ENCODE data around the gene SAMD4A. TPM values are rescaled to one million over a fixed set of nuclear protein-coding genes. Genes with fewer than 3 reads are reported as not detected.
"Not testable (repeated sequence)": the region's sequence is repeated elsewhere in the genome, so short reads cannot be mapped to it uniquely, and the experiment has no call there.

SAMD4A gene
- total RNA-seq, 2 experiments from 2014 or later: 1.0 to 1.2 TPM

GRCh38 chr14:54789781-54790480 is 223.0 kb downstream of the SAMD4A start:
- no peaks in the 10 kb centered on the region for H3K4me1 Mint-ChIP-seq

GRCh38 chr14:54791001-54791400 is 224.1 kb downstream of the SAMD4A start:
- ChIA-PET POLR2A (interaction anchor here (0.7 kb wide), 1 partner anchor 262 kb away, joined by 4 read pairs; no protein-coding TSS in a partner anchor), CTCF (interaction anchor here (0.9 kb wide), 1 partner anchor 227 kb away, joined by 3 read pairs; no protein-coding TSS in a partner anchor)
- Mint-ChIP-seq H3K27ac (no peak overlapping the region), H3K4me1 (no peaks in the 10 kb centered on the region), H3K9me3 (peaks cover 7% of the 10 kb centered on the region), H3K4me3 (no peak overlapping the region), H3K27me3 (peaks cover 8% of the 10 kb centered on the region), H3K36me3 (ENCODE audit: low read depth) (no peaks in the 10 kb centered on the region)
- no peak for DNase-seq

More at GRCh38 chr14:54789781-54790480, 223.0 kb downstream of the SAMD4A start:
- ChIA-PET POLR2A (no interaction called here), CTCF (interaction anchor here (0.7 to 0.9 kb wide), 2 partner anchors 150 to 226 kb away, joined by 3 read pairs; no protein-coding TSS in a partner anchor)
- no peak for DNase-seq
- H3K36me3 Mint-ChIP-seq (ENCODE audit: low read depth): no peaks in the 10 kb centered on the region
- peaks cover under 1% of the 10 kb centered on the region for H3K9me3 Mint-ChIP-seq
- H3K4me3 Mint-ChIP-seq: no peak overlapping the region
- no peak overlapping the region for H3K27ac Mint-ChIP-seq
- H3K27me3 Mint-ChIP-seq: peaks cover 4% of the 10 kb centered on the region

GRCh38 chr14:54792288-54792687 is 225.4 kb downstream of the SAMD4A start:
- Mint-ChIP-seq H3K4me1 (no peaks in the 10 kb centered on the region), H3K27me3 (peaks cover 8% of the 10 kb centered on the region)

GRCh38 chr14:54794159-54794558 is 227.2 kb downstream of the SAMD4A start:
- H3K36me3 Mint-ChIP-seq (ENCODE audit: low read depth): no peaks in the 10 kb centered on the region
- H3K4me1 Mint-ChIP-seq: no peaks in the 10 kb centered on the region
- DNase-seq: no peak
- H3K27me3 Mint-ChIP-seq: peaks cover 14% of the 10 kb centered on the region
- peaks cover 7% of the 10 kb centered on the region for H3K9me3 Mint-ChIP-seq
- H3K27ac Mint-ChIP-seq: no peak overlapping the region
- H3K4me3 Mint-ChIP-seq: no peak overlapping the region
- ChIA-PET CTCF (interaction anchor here (0.7 to 1.4 kb wide), 4 partner anchors 11 to 21 kb away, joined by 4 to 6 read pairs (median 5); no protein-coding TSS in a partner anchor), POLR2A (no interaction called here)

More at GRCh38 chr14:54792288-54792687, 225.4 kb downstream of the SAMD4A start:
- no peak overlapping the region for H3K27ac Mint-ChIP-seq
- no peaks in the 10 kb centered on the region for H3K36me3 Mint-ChIP-seq (ENCODE audit: low read depth)
- CTCF ChIA-PET: interaction anchor here (0.7 kb wide), 1 partner anchor 149 kb away, joined by 3 read pairs; no protein-coding TSS in a partner anchor
- H3K9me3 Mint-ChIP-seq: peaks cover 7% of the 10 kb centered on the region
- POLR2A ChIA-PET: no interaction called here
- no peak for DNase-seq
- no peak overlapping the region for H3K4me3 Mint-ChIP-seq

GRCh38 chr14:54794796-54795195 is 227.9 kb downstream of the SAMD4A start:
- Mint-ChIP-seq H3K36me3 (ENCODE audit: low read depth) (no peaks in the 10 kb centered on the region), H3K4me3 (no peak overlapping the region), H3K4me1 (no peaks in the 10 kb centered on the region), H3K27ac (no peak overlapping the region), H3K9me3 (peaks cover 7% of the 10 kb centered on the region), H3K27me3 (peaks cover 16% of the 10 kb centered on the region)
- DNase-seq: no peak
- POLR2A ChIA-PET: no interaction called here
- CTCF ChIA-PET: interaction anchor here (1.2 to 1.3 kb wide), 2 partner anchors 11 to 21 kb away, joined by 6 read pairs; no protein-coding TSS in a partner anchor

GRCh38 chr14:54796961-54797360 is 230.0 kb downstream of the SAMD4A start:
- Mint-ChIP-seq H3K4me1 (no peaks in the 10 kb centered on the region), H3K9me3 (peaks cover 7% of the 10 kb centered on the region), H3K27me3 (peaks cover 33% of the 10 kb centered on the region), H3K4me3 (no peak overlapping the region), H3K36me3 (ENCODE audit: low read depth) (no peaks in the 10 kb centered on the region), H3K27ac (no peak overlapping the region)
- POLR2A ChIA-PET: no interaction called here
- CTCF ChIA-PET: interaction anchor here (1.4 kb wide), 1 partner anchor 9 kb away, joined by 5 read pairs; no protein-coding TSS in a partner anchor
- DNase-seq: no peak

- CTCF ChIA-PET: no interaction called here
- H3K36me3 Mint-ChIP-seq (ENCODE audit: low read depth): no peaks in the 10 kb centered on the region
- peaks cover 36% of the 10 kb centered on the region for H3K27me3 Mint-ChIP-seq
- H3K4me1 Mint-ChIP-seq: no peaks in the 10 kb centered on the region
- H3K4me3 Mint-ChIP-seq: no peak overlapping the region
- DNase-seq: no peak
- POLR2A ChIA-PET: no interaction called here
- no peak overlapping the region for H3K27ac Mint-ChIP-seq
- peaks cover 7% of the 10 kb centered on the region for H3K9me3 Mint-ChIP-seq
Observed at GRCh38 chr14:54797556-54797955, 230.6 kb downstream of the SAMD4A start.

GRCh38 chr14:54797986-54798385 is 231.1 kb downstream of the SAMD4A start:
- CTCF ChIA-PET: no interaction called here
- Mint-ChIP-seq H3K27ac (no peak overlapping the region), H3K9me3 (peaks cover 7% of the 10 kb centered on the region)

GRCh38 chr14:54798465-54799124 is 231.7 kb downstream of the SAMD4A start:
- Mint-ChIP-seq H3K4me1 (no peaks in the 10 kb centered on the region), H3K9me3 (peaks cover 7% of the 10 kb centered on the region), H3K36me3 (ENCODE audit: low read depth) (no peaks in the 10 kb centered on the region), H3K4me3 (no peak overlapping the region), H3K27ac (no peak overlapping the region), H3K27me3 (peaks cover 43% of the 10 kb centered on the region)
- ChIA-PET CTCF (interaction anchor here (1.0 kb wide), 1 partner anchor 26 kb away, joined by 3 read pairs; no protein-coding TSS in a partner anchor), POLR2A (no interaction called here)
- DNase-seq: no peak

More at GRCh38 chr14:54797986-54798385, 231.1 kb downstream of the SAMD4A start:
- no peak for DNase-seq
- POLR2A ChIA-PET: no interaction called here
- Mint-ChIP-seq H3K4me1 (no peaks in the 10 kb centered on the region), H3K36me3 (ENCODE audit: low read depth) (no peaks in the 10 kb centered on the region), H3K27me3 (peaks cover 41% of the 10 kb centered on the region), H3K4me3 (no peak overlapping the region)

- H3K4me1 Mint-ChIP-seq; H3K27ac Mint-ChIP-seq; H3K9me3 Mint-ChIP-seq; H3K4me3 Mint-ChIP-seq; H3K36me3 Mint-ChIP-seq (ENCODE audit: low read depth); POLR2A ChIA-PET; DNase-seq: not testable (repeated sequence)
- CTCF ChIA-PET: interaction anchor here (0.6 kb wide), 2 partner anchors 84 to 233 kb away, joined by 4 read pairs; no protein-coding TSS in a partner anchor
- peaks cover 47% of the 10 kb centered on the region for H3K27me3 Mint-ChIP-seq
Observed at GRCh38 chr14:54801482-54801881, 234.6 kb downstream of the SAMD4A start.

- Mint-ChIP-seq H3K27ac (no peak overlapping the region), H3K9me3 (no peaks in the 10 kb centered on the region), H3K36me3 (ENCODE audit: low read depth) (no peaks in the 10 kb centered on the region), H3K4me3 (no peak overlapping the region), H3K27me3 (peaks cover 46% of the 10 kb centered on the region), H3K4me1 (peaks cover 3% of the 10 kb centered on the region)
- no peak for DNase-seq
- ChIA-PET CTCF (interaction anchor here (1.4 to 3.0 kb wide), 2 partner anchors 17 to 239 kb away, joined by 3 to 18 read pairs; no protein-coding TSS in a partner anchor), POLR2A (no interaction called here)
Observed at GRCh38 chr14:54803396-54803795, 236.5 kb downstream of the SAMD4A start.

- Mint-ChIP-seq H3K27ac (no peak overlapping the region), H3K4me3 (no peak overlapping the region), H3K36me3 (ENCODE audit: low read depth) (no peaks in the 10 kb centered on the region), H3K27me3 (peaks cover 45% of the 10 kb centered on the region), H3K4me1 (peaks cover 3% of the 10 kb centered on the region), H3K9me3 (no peaks in the 10 kb centered on the region)
- no peak for DNase-seq
- ChIA-PET CTCF (interaction anchor here (1.4 to 3.0 kb wide), 6 partner anchors 10 to 239 kb away, joined by 3 to 18 read pairs (median 6); no protein-coding TSS in a partner anchor), POLR2A (no interaction called here)
Observed at GRCh38 chr14:54803926-54804537, 237.1 kb downstream of the SAMD4A start.
